Lower leg skin (tissue), 3 donors: ENCODE measurements around the gene TSHZ2.

Experiments used
- CTCF ChIP-seq, 3 donors: fragments of 450-650 bp; IDR thresholded peaks; one replicate each; pipeline ENCODE4 v1.5.1; 2016; ENCODE audit warnings: antibody characterized with exemption in 3 of 3, mild to moderate bottlenecking in 3 of 3, moderate library complexity in 2 of 3
- POLR2A ChIP-seq, 2 donors: fragments of 450-650 bp; IDR thresholded peaks; one replicate each; pipeline ENCODE4 v1.6.1; 2016 to 2017; ENCODE audit warnings: antibody characterized with exemption in 2 of 2, mild to moderate bottlenecking in 1 of 2, moderate library complexity in 1 of 2

GRCh38 chr20:53032046-53032445, 59.9 kb downstream of the TSHZ2 start:
- TF ChIP-seq CTCF (IDR thresholded peaks at IDR 0.05), result no peak
- TF ChIP-seq POLR2A (IDR thresholded peaks at IDR 0.05), result no peak
